Naive thymus-derived CD4-positive, alpha-beta T cell (primary cell): ENCODE data around the gene VSIG10L2. TPM values are rescaled to one million over a fixed set of nuclear protein-coding genes. Genes with fewer than 3 reads are reported as not detected.

ENCODE experiments used
- ATAC-seq: fragments of 150-1000 bp; cut with Tn5 transposase; 2 replicates; pipeline ENCODE4 v1.10.0; 2021; ENCODE audit warnings: mild to moderate bottlenecking, moderate library complexity
- CTCF ChIA-PET: fragments of 350-600 bp; sonication (Branson Sonifier 250); formaldehyde crosslinking; loops from one replicate; lab custom pipeline; 2021; ENCODE audit warnings: antibody characterized with exemption; lab: Charles Lee
- POLR2A ChIA-PET: fragments of 350-600 bp; sonication (Branson Sonifier 250); formaldehyde crosslinking; loops from one replicate; lab custom pipeline; 2021; ENCODE audit warnings: antibody characterized with exemption, inconsistent platforms; lab: Charles Lee
- DNase-seq, 9 donors: peaks; one replicate each; pipeline versions ENCODE4 v3.0.0 to v3.0.0-alpha.2; 2020 to 2022; ENCODE audit warnings: mixed read lengths in 1 of 9
- H3K27ac ChIP-seq: one replicate; pipeline ENCODE4 v1.7.0; 2013; ENCODE audit warnings: mild to moderate bottlenecking, low read depth, low read length, moderate library complexity
- H3K27me3 ChIP-seq, 2 donors: one replicate each; pipeline ENCODE4 v1.7.0; 2013; ENCODE audit warnings: low read length in 2 of 2, mild to moderate bottlenecking in 2 of 2, moderate library complexity in 2 of 2; ENCODE audit not compliant: control insufficient read depth in 2 of 2, insufficient read depth in 2 of 2
- H3K36me3 ChIP-seq, 3 experiments: 1 replicate in 2 of 3; 2 replicates in 1 of 3; pipeline ENCODE4 v1.7.0; 2013; ENCODE audit warnings: low read length in 3 of 3, mild to moderate bottlenecking in 3 of 3, moderate library complexity in 1 of 3; ENCODE audit not compliant: insufficient read depth in 3 of 3, control insufficient read depth in 2 of 3
- H3K4me1 ChIP-seq, 2 donors: one replicate each; pipeline ENCODE4 v1.7.0; 2013; ENCODE audit warnings: low read length in 2 of 2, mild to moderate bottlenecking in 2 of 2, moderate library complexity in 1 of 2; ENCODE audit not compliant: control insufficient read depth in 2 of 2, insufficient read depth in 2 of 2
- H3K4me3 ChIP-seq: 2 replicates; pipeline ENCODE4 v1.7.0; 2013; ENCODE audit warnings: mild to moderate bottlenecking, low read length
- H3K9me3 ChIP-seq, 3 experiments: 1 replicate in 2 of 3; 2 replicates in 1 of 3; pipeline ENCODE4 v1.7.0; 2013; ENCODE audit warnings: low read length in 3 of 3; ENCODE audit not compliant: control insufficient read depth in 2 of 3
- H3K27ac Mint-ChIP-seq, 9 donors: one replicate each; pipeline ENCODE4 v1.8.0; 2020 to 2022; ENCODE audit warnings: mixed read lengths in 9 of 9, mild to moderate bottlenecking in 8 of 9, moderate library complexity in 5 of 9, inconsistent platforms in 2 of 9
- H3K27me3 Mint-ChIP-seq, 5 donors: one replicate each; pipeline ENCODE4 v1.8.0; 2021 to 2022; ENCODE audit warnings: mixed read lengths in 5 of 5, mild to moderate bottlenecking in 1 of 5
- H3K36me3 Mint-ChIP-seq, 5 donors: one replicate each; pipeline ENCODE4 v1.8.0; 2020 to 2022; ENCODE audit warnings: mixed read lengths in 5 of 5, mild to moderate bottlenecking in 3 of 5, inconsistent platforms in 1 of 5
- H3K4me1 Mint-ChIP-seq, 7 donors: one replicate each; pipeline ENCODE4 v1.8.0; 2020 to 2022; ENCODE audit warnings: mixed read lengths in 7 of 7, mild to moderate bottlenecking in 3 of 7, inconsistent platforms in 1 of 7
- H3K4me3 Mint-ChIP-seq, 10 donors: one replicate each; pipeline ENCODE4 v1.8.0; 2020 to 2022; ENCODE audit warnings: mild to moderate bottlenecking in 10 of 10, mixed read lengths in 10 of 10, moderate library complexity in 6 of 10, inconsistent platforms in 2 of 10
- H3K9me3 Mint-ChIP-seq, 11 donors: one replicate each; pipeline ENCODE4 v1.8.0; 2020 to 2022; ENCODE audit warnings: mixed read lengths in 11 of 11, mild to moderate bottlenecking in 4 of 11, inconsistent platforms in 1 of 11, moderate library complexity in 1 of 11
- intact Hi-C, 2 donors: fragments of 100-400 bp; cut with micrococcal nuclease; formaldehyde crosslinking; loops; one replicate each; pipeline ENCODE4 v1.15.1; 2023
- polyA plus RNA-seq, 2 donors: library from polyadenylated mRNA; unstranded; fragments of 300-500 nt; fragmentation: Illumina TruSeq; gene quantifications; one replicate each; pipeline ENCODE4 v1.2.3, GENCODE V29; 2021
- total RNA-seq, 6 experiments: library from RNA in 5 of 6; stranded (reverse) in 5 of 6; gene quantifications; 1 replicate in 5 of 6; 2 replicates in 1 of 6; pipeline ENCODE4 v1.2.3 and lab custom pipeline; 2021 to 2026

The VSIG10L2 gene
- total and polyA plus RNA-seq, 7 experiments from 2014 or later = not detected

DNA sequence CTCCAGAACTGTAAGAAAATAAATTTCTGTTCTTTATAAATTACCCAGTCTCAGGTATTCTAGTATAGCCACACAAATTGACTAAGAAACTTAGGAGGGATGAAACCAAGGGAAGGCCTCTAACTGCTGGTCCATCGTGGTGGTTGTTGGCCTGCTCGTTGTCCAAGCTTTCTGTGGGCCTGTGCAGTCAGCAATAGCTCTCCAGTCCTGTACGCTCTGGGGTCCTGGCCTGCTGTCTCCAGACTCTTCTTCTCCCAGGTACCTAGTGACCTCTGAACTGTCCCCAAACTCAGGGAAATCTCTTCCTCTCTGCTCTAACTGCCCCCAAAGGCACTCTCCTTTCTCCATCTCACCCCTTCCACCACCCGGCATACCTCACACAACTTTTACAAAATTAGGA is 5.7 kb upstream of the VSIG10L2 start:
- Mint-ChIP-seq H3K27ac (no peak overlapping the region), H3K4me1 (peaks cover 7 to 21% (median 16%) of the 10 kb centered on the region in 7 donors), H3K4me3 (no peak overlapping the region), H3K27me3 (no peaks in the 10 kb centered on the region), H3K9me3 (peaks cover 0 to 3% (median 0%) of the 10 kb centered on the region in 11 donors), H3K36me3 (no peaks in the 10 kb centered on the region)
- no peak for DNase-seq
- no peaks in the 10 kb centered on the region for H3K4me1 ChIP-seq
- no peak for ATAC-seq
- H3K27ac ChIP-seq = no peak overlapping the region
- ChIA-PET CTCF (interaction anchor here (0.6 to 2.2 kb wide), 7 partner anchors 8 to 540 kb away, joined by 3 to 6 read pairs (median 4); no protein-coding TSS in a partner anchor), POLR2A (no interaction called here)
- no peaks in the 10 kb centered on the region for H3K9me3 ChIP-seq
- intact Hi-C loops = no loop called here
- H3K4me3 ChIP-seq = no peak overlapping the region
- H3K36me3 ChIP-seq = no peaks in the 10 kb centered on the region
- H3K27me3 ChIP-seq = no peaks in the 10 kb centered on the region

DNA sequence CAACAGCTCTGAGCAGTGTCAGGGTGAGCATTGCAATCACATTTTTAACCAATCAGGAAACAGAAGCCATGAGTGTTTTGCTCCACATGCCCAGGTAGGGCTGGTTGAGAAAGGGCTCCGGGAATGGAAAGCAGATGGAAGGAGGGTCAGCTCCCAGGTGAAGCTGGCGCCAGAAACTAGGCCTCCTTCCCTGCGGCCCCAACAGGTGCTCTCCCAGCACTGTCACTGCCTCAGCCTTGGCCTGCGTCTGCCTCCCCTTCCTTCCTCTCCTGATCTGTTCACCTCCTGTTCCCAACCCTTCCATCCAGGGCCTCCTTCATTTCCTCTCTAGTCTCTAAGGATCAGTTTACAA is 4.6 kb upstream of the VSIG10L2 start:
- Mint-ChIP-seq H3K36me3 (no peaks in the 10 kb centered on the region), H3K4me3 (no peak overlapping the region), H3K27me3 (no peaks in the 10 kb centered on the region), H3K27ac (no peak overlapping the region), H3K9me3 (peaks cover 0 to 3% (median 0%) of the 10 kb centered on the region in 11 donors), H3K4me1 (peaks cover 7 to 21% (median 16%) of the 10 kb centered on the region in 7 donors)
- ChIA-PET CTCF (interaction anchor here (0.6 to 3.4 kb wide), 7 partner anchors 9 to 253 kb away, joined by 3 to 30 read pairs (median 4); no protein-coding TSS in a partner anchor), POLR2A (no interaction called here)
- no peak overlapping the region for H3K27ac ChIP-seq
- no peaks in the 10 kb centered on the region for H3K4me1 ChIP-seq
- no peak for ATAC-seq
- no peak for DNase-seq
- intact Hi-C loops = no loop called here
- H3K4me3 ChIP-seq = no peak overlapping the region
- no peaks in the 10 kb centered on the region for H3K36me3 ChIP-seq
- no peaks in the 10 kb centered on the region for H3K27me3 ChIP-seq
- H3K9me3 ChIP-seq = no peaks in the 10 kb centered on the region

DNA sequence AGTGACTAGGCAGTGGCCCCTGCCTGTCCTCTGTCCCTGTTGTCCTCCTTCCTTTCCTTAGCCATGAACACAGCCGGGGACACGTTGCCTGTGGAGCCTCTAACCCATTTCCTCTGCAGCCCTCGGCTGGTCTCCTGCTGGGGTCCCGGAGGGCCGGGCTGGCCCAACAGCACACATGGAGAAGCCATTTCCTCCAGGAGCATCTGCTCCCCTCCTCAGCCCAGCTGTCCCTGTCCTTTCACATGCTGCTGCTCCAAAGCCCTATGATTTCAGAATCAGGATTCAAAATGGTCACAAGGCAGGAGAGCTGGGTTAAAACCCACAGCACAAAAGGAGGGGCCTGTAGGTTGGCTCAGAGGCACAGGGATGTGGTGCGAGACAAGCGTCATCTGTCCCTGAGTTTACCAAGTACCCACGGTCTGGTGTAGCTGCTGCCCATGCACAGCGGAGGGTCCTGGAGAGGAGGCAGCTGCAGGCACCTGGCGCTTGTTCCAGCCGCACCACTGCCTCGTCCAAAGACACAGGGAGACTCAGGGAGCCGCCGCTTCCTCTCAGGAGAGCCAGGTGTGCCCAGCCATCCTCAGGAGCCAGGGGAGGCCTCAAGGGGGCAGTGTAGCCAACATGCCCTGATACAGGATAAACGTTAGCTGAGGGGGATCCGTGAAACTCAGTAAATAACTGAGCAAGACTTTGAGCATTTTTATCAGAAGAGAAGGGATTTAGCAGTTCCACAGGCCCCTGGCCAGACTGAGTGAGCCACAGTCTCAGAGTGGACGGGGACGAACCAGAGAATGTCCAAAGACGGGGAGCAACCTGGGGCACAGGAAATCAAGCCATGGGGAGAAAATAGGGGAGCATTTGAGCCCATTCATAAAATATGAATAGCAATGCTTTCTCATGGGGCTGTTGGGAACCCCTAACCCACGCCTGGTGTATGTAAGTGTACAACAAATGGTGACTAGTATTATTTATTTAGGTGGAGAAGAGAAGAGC is 3.9 kb upstream of the VSIG10L2 start:
- peak; percentile 65 for ATAC-seq
- DNase-seq = peak in 7 of 9 donors; percentile 8 to 49 (median 37)
- Mint-ChIP-seq H3K9me3 (peaks cover 0 to 3% (median 0%) of the 10 kb centered on the region in 11 donors), H3K36me3 (no peaks in the 10 kb centered on the region), H3K27me3 (no peaks in the 10 kb centered on the region), H3K4me3 (peak overlapping the region in 6 of 10 donors; percentile 28 to 63 (median 40)), H3K4me1 (peaks cover 7 to 21% (median 16%) of the 10 kb centered on the region in 7 donors), H3K27ac (peak overlapping the region in 1 of 9 donors; percentile 18)
- Histone ChIP-seq H3K36me3 (no peaks in the 10 kb centered on the region), H3K4me1 (no peaks in the 10 kb centered on the region), H3K9me3 (no peaks in the 10 kb centered on the region), H3K4me3 (no peak overlapping the region), H3K27ac (no peak overlapping the region), H3K27me3 (no peaks in the 10 kb centered on the region)
- ChIA-PET CTCF (interaction anchor here (1.0 to 3.4 kb wide), 8 partner anchors 10 to 256 kb away, joined by 3 to 30 read pairs (median 4); no protein-coding TSS in a partner anchor), POLR2A (no interaction called here)
- intact Hi-C loops = loop anchor here (1.0 kb wide), 3 partner anchors 120 to 252 kb away; partner anchors contain the start of gene CDON (in 1 of the 2)

DNA sequence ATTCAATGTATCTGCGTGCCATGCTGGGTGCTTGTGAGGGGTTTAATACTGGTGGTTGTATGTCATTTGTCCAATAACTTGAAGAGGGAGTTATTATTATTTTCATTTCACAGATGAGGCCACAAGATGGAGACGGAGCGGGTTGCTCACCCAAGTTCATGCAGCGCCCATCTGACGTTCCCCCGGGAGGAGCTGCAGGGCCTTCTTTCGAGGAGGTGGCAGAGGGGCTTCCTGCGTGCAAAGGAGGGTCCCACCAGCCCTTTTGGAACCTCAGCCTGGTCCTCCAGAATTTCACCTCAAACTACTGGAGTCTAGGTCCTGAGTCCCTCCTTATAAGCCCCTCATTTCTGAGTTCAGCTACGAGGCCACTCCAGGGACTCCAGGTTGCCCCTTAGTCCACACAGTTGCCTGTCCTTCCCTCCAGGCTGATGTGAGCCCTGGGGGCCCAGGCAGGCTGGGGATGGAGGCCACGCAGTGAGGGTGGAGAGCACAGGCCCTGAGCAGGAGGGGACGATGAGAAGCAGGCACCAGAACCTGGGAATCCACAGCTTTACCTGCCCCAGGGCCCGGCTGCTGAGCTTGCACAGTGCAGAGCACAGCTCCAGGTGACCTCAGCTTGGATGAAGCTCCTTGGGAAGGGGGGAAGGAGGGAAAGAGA is 2.9 kb upstream of the VSIG10L2 start:
- no peaks in the 10 kb centered on the region for H3K36me3 Mint-ChIP-seq
- no peak overlapping the region for H3K27ac Mint-ChIP-seq
- no peaks in the 10 kb centered on the region for H3K36me3 ChIP-seq

DNA sequence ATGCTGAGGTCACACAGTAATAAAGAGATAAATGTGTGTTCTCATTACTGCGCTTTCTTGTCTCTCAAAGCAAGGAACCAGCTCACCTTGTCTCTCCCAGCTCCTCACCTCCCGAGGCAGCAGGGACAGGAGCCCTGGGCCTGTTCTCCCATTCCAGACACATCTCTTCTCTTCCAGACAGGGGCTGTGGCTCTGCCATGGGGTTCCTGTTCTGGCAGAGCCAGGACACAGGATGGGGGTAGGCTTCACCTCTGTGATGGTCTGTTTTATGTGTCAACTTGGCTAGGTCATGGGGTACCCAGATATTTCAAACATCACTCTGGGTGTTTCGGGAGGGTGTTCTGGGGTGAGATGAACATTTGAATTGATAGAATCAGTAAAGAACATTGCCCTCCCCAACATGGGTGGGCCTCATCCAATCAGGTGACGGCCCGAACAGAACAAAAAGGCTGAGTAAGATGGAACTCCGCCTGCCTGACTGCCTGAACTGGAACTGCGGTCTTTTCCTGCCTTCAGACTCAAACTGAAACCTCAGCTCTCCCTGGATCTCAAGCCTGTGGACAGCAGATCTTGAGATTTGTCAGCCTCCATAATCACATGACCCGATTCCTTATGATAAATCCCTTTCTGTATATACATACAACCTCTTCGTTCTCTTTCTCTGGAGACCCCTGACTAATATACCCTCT is 2.0 kb upstream of the VSIG10L2 start:
- ChIA-PET CTCF (interaction anchor here (1.3 to 3.4 kb wide), 2 partner anchors 250 to 251 kb away, joined by 5 to 30 read pairs; no protein-coding TSS in a partner anchor), POLR2A (no interaction called here)
- H3K4me3 ChIP-seq = no peak overlapping the region
- DNase-seq (peak in 1 of 9 donors; percentile 4), ATAC-seq (no peak)
- H3K9me3 Mint-ChIP-seq = peaks cover 0 to 2% (median 0%) of the 10 kb centered on the region in 11 donors
- H3K27me3 Mint-ChIP-seq = no peaks in the 10 kb centered on the region
- H3K27ac ChIP-seq = no peak overlapping the region
- no peak overlapping the region for H3K27ac Mint-ChIP-seq
- H3K9me3 ChIP-seq = no peaks in the 10 kb centered on the region
- H3K27me3 ChIP-seq = no peaks in the 10 kb centered on the region
- peaks cover 3 to 12% (median 10%) of the 10 kb centered on the region in 7 donors for H3K4me1 Mint-ChIP-seq
- no peaks in the 10 kb centered on the region for H3K4me1 ChIP-seq
- H3K36me3 Mint-ChIP-seq = no peaks in the 10 kb centered on the region
- no peaks in the 10 kb centered on the region for H3K36me3 ChIP-seq
- intact Hi-C loops = no loop called here
- no peak overlapping the region for H3K4me3 Mint-ChIP-seq

More for the DNA sequence above, 2.9 kb upstream of the VSIG10L2 start:
- Mint-ChIP-seq H3K27me3 (no peaks in the 10 kb centered on the region), H3K9me3 (peaks cover 0 to 3% (median 0%) of the 10 kb centered on the region in 11 donors), H3K4me3 (no peak overlapping the region), H3K4me1 (peaks cover 7 to 20% (median 16%) of the 10 kb centered on the region in 7 donors)
- H3K4me3 ChIP-seq = no peak overlapping the region
- no peaks in the 10 kb centered on the region for H3K9me3 ChIP-seq
- ChIA-PET CTCF (interaction anchor here (1.1 to 3.4 kb wide), 4 partner anchors 16 to 252 kb away, joined by 3 to 30 read pairs (median 4); no protein-coding TSS in a partner anchor), POLR2A (no interaction called here)
- no peak overlapping the region for H3K27ac ChIP-seq
- intact Hi-C loops = loop anchor here (1.0 kb wide), 3 partner anchors 119 to 251 kb away; partner anchors contain the start of gene CDON (in 1 of the 2)
- no peaks in the 10 kb centered on the region for H3K4me1 ChIP-seq
- no peaks in the 10 kb centered on the region for H3K27me3 ChIP-seq
- ATAC-seq (no peak), DNase-seq (peak in 1 of 9 donors; percentile 17)
